GM18519 (cell line): ENCODE data around the gene FAM3C.

ENCODE experiments used
- ATAC-seq: cut with Tn5 transposase; IDR thresholded peaks from one replicate; pipeline ENCODE4 v1.9.1; 2021; ENCODE audit warnings: mild to moderate bottlenecking, moderate library complexity; ENCODE audit not compliant: unreplicated experiment, low FRiP score

Gene FAM3C

DNA sequence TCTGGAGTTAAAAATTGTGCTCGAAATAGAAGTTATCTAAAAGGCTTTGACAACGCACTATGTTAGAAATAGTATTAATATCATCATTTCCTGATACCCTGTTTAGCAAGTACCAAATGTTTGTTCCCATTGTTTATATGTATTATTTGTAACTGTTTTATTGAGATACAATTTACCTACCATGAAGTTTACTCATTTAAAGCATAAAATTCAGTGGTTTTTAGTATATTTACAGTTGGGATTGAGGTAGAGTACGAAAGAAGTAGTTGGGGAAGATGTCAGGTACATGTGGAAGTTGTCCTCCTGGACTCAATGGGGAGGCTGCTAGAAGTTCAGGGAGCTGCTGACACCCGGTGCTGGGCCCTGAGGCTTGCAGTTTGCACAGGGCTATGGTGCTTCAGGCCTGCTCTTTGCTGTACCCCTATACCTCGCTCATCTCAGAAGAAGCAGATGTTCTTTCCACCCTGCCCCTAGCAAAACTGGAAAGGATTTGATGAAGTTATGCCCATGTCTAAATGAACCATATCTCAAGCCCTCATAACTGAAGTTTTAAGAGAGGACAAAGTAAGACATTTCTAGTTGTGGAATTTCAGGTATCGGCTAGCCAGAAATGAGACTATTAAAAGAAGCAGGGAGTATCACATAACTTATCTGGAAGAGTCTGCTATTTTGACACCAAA, 92.5 kb downstream of the FAM3C start:
- ATAC-seq, result no peak

GRCh38 chr7:121302214-121302745, 93.8 kb downstream of the FAM3C start:
- ATAC-seq, result peak; percentile 98

GRCh38 chr7:121301446-121302213, 94.5 kb downstream of the FAM3C start:
- no peak for ATAC-seq

GRCh38 chr7:121300685-121301420, 95.3 kb downstream of the FAM3C start:
- ATAC-seq, result no peak
